ENCODE results near the gene RPUSD1.
"Not testable (repeated sequence)": the region's sequence is repeated elsewhere in the genome, so short reads cannot be mapped to it uniquely, and the experiment has no call there.

RPUSD1 gene

DNA sequence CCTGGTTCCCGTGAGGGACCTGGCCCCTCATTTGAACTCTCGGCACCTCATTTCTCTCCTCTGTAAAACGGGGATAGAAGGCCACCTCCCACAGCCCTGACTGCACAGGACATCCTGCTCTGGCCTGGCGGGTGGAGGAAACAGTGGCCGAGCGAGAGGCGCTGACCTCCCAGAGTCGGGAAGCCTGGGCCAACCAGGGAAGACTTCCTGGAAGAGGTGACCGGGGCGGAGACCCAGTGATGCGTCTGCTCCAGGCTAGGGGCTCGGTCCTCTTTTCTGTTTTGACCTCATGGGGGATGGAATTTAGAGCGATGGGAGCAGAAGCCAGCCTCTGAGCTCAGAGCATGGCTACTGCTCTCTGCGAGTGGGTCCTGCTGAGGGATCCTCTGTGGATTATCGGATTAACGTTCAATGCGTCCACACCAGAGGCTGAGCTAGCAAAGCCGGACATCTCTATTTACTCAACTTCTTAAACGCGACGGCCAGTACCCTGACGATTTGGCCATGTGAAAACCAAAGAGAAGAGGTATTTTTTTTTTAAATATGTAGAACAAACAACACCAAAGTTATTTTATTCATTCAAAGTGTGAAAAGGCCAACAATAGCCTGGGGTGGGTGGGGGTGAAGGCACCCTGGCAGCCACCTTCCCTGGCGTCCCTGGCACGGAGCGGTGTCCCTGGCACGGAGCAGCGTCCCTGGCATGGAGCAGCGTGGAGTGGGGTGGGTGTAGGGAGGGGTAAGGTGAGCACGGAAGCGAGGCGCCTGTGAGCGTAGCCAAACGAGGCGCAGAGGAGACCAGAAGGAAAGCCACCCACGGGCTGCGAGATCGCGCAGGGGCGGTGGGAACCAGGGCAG, 36.8 kb downstream of the RPUSD1 start:
- no peak for DNase-seq (ENCODE audit: low read depth in 1 of 2, low spot score in 1 of 2)

DNA sequence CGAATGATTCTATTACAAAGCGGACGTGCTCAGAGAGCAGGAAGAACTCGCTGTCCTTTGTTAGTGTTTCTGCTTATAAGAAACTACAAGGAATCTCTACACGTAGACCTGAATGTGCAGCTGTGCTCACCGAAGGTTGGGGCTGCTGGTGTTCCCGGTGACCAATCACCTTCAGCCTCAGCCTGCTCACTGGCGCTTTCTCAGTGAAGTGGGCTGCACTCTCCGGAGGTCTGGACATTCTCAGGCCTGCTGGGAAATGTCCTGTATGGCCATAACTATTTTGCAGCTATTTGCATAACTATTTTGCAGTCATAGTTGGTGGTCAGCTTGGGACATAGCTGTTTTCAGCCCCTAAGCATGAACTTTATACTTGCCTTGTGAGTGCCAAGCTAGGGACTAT, 37.7 kb downstream of the RPUSD1 start:
- DNase-seq (ENCODE audit: low read depth in 1 of 2, low spot score in 1 of 2), result no peak

DNA sequence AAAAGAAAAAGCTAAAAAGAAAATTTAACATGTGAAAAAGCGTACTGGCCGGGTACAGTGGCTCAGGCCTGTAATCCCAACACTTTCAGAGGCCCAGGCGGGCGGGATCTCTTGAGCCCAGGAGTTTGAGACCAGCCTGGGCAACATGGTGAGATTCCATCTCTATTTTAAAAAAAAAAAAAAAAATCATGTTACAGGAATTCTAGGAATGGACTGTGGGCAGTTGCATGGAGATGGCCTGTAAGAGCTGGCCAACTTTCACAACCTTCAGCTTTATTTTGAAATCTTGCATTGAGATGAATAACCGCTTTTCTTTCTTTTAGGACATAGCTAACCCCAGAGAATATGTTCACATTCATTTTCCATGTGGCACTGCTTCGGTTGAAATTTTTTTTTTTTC, 39.2 kb downstream of the RPUSD1 start:
- DNase-seq (ENCODE audit: low read depth in 1 of 2, low spot score in 1 of 2), result no peak

DNA sequence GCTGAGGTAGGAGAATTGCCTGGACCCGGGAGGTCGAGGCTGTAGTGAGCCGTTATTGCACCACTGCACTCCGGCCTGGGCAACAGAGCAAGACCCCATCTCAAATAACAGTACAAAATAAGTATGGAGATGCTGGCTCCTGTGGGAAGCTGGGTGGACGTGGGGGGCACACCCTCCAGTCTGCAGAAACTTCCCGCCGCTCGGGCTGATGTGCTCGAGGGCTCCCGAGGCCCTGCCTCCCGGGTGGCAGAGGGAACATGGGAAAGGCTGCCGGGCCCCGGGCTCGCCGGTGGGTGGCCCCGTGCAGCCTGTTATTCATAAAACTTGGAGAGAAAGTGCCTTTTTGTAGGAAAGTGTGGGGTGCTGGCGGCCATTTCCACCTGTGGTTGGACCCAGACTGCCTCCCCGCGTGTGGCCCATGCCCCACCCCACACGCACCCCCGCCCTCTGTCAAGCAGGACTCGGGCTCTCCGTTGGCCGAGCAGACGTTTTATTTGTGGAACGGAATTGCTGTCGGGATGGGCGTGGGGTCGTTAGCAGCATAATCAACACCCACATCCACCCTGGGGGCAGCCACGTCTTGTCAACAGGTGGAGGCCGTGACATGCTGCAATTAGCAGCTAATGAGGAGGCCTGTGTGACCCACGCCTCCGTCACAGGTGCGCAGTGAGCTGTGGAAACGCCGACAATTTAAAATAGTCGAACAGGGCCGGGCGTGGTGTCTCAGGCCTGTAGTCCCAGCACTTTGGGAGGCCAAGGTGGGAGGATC, 40.0 kb downstream of the RPUSD1 start:
- no peak for DNase-seq (ENCODE audit: low read depth in 1 of 2, low spot score in 1 of 2)

DNA sequence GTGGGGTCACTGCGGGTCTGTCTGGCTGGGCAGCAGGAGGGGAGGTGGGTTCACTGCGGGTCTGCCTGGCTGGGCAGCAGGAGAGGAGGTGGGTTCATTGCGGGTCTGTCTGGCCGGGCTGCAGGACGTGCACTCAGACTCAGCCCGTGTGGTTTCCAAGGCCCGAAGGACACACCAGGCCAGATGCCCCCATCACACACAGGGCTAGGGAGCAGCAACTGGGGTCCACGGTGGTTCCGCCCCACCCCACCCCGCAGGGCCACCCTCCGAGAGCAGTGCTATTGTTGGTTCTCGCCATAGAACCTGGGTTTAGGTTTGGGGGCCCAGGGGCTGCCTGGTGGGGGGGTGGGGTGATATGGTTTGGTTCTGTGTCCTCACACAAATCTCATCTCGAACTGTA, 41.5 kb downstream of the RPUSD1 start:
- no peak for DNase-seq (ENCODE audit: low read depth in 1 of 2, low spot score in 1 of 2)

DNA sequence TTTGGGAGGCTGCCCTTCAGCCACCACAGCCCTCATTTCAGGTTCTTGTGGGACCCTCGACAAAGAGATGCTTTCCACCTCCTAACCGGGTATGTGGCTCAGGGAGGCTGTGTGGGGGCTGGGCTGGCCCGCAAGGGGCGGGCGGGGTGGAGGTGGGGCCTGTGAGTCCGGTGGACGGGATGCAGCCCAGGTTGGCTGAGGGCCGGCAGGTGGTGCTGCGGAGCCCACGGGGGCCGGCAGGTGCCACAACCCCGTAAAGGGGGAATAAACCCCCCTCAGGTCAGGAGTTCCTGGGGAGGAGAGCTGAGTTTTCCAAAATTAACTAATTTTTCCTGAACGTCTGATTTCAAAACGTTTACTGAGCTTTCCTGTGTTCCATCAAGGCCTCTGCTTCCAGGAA, 42.4 kb downstream of the RPUSD1 start:
- DNase-seq (ENCODE audit: low read depth in 1 of 2, low spot score in 1 of 2), result no peak

DNA sequence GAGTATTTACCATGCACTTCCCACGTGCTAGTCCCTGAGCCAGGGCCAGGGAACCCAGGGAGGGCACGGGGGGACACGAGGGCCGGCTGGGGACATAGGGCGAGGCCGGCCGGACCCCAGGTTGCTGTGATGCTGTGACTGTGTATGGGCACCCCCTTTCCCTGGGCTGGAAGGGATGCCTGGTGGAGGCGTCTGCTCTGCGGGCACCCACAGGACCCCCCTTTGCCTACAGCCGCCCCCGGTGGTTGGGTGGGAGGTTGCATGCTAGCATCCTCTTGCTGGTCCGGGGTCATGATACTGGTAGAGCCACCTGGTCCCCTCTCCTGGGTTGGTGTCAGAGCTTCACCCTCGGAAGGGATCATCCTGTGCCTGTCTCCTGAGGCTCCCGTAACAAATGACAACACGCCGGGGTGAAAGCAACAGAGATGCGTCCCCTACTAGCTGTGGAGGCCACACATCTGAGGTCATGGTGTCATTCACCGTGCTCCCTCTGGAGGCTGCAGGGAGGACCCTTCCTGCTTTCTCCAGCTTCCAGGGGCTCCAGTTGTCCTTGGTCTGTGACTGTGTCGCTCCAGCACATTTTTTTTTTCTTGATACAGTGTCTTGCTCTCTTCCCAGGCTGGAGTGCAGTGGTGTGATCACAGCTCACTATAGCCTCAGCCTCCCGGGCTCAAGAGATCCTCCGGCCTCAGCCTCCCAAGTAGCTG, 44.2 kb downstream of the RPUSD1 start:
- DNase-seq (ENCODE audit: low read depth in 1 of 2, low spot score in 1 of 2), result no peak

DNA sequence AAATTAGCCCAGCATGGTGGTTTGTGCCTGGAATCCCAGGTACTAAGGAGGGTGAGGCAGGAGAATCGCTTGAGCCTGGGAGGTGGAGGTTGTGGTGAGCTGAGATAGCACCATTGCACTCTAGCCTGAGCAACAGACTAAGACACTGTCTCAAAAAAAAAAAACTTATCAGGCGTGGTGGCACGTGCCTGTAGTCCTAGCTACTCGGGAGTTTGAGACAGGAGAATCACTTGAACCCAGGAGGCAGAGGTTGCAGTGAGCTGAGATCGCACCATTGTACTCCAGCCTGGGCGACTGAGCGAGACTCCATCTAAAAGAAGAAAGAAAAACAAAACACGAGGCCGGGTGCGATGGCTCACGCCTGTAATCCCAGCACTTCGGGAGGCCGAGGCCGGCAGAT, 45.3 kb downstream of the RPUSD1 start:
- DNase-seq (ENCODE audit: low read depth in 1 of 2, low spot score in 1 of 2), result not testable (repeated sequence)

DNA sequence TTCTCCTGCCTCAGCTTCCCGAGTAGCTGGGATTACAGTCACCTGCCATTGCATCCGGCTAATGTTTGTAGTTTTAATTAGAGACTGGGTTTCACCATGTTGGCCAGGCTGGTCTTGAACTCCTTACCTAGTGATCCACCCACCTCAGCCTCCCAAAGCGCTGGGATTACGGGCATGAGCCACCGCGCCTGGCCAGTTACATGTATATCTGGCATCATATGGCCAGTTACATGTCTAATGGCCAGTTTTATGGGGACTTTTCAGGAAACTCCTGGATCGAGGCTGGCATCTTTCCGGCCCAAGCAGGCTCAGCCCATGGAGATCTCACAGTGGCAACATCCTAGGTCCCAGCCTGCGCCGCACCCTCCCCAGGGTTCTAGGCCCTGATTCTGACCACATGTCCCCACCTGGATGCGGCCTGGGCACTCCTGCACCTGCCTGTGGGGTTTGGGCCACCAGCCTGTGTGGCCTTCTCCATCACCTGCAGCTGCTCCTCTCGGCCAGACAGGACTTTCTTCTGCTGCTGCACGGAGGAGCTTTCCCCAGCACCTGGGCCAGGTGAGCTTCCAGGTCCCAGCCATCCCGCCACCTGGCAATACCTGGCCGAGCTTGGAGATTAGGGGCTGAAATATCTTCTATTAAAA, 46.1 kb downstream of the RPUSD1 start:
- no peak for DNase-seq (ENCODE audit: low read depth in 1 of 2, low spot score in 1 of 2)

DNA sequence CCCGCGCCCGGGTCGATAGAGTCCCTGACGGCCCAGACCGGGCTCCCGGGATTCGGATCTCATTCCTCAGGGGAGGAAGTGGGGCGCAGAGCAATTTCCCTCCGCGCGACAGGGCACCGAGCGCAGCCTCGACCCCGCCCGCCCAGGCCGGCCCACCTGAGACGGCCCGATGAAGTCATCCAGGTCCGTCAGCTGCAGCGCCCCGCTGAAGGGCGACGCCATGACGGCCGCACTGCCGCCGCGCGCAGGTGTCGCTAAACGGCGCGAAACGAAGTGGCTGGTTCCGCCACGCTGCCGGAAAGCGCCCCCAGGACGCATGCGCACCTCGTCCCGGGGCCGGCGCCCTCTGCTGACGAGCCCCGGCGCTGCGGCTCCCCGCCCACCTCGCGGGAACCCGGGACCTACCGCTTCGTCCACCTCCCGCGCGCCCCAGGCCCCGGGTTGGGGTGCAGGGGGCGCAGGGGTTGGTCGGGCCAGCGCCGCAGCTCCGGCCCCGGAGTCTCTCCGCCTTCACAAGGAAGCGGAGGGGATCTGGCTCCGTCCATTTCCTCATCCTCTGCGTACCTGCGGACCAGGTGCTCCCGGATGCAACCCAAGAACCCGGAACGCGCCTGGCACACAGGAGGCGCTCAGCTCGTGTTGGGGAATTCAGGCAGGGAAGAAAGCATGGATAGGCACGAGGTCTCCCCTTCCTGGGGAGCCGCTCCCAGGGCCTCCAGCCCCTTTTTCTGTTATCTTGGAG, 47.2 kb downstream of the RPUSD1 start, which contains the start of gene CIAO3:
CIAO3 (minus strand) TSS at position 234 of the 742 bp plus-strand sequence; CDS start at position 222, 12 bp downstream.
- DNase-seq (ENCODE audit: low read depth in 1 of 2, low spot score in 1 of 2), result peak; percentile 91 to 98

DNA sequence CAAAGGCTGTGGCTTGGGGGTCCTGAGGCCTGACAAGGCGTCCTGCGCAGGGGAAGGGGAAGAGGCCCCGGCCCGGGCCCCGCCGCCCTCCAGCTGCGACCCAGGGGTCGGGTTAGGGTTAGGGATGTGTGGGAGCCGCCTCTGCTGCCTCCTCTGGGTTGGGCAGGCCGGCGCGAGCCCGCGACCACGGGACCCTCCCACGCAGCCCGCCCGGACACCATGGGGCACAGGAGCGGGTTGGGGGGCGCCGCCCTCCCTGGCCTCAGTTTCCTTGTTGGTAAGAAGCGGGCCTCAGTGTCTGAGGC, 47.8 kb downstream of the RPUSD1 start:
- DNase-seq (ENCODE audit: low read depth in 1 of 2, low spot score in 1 of 2), result no peak

DNA sequence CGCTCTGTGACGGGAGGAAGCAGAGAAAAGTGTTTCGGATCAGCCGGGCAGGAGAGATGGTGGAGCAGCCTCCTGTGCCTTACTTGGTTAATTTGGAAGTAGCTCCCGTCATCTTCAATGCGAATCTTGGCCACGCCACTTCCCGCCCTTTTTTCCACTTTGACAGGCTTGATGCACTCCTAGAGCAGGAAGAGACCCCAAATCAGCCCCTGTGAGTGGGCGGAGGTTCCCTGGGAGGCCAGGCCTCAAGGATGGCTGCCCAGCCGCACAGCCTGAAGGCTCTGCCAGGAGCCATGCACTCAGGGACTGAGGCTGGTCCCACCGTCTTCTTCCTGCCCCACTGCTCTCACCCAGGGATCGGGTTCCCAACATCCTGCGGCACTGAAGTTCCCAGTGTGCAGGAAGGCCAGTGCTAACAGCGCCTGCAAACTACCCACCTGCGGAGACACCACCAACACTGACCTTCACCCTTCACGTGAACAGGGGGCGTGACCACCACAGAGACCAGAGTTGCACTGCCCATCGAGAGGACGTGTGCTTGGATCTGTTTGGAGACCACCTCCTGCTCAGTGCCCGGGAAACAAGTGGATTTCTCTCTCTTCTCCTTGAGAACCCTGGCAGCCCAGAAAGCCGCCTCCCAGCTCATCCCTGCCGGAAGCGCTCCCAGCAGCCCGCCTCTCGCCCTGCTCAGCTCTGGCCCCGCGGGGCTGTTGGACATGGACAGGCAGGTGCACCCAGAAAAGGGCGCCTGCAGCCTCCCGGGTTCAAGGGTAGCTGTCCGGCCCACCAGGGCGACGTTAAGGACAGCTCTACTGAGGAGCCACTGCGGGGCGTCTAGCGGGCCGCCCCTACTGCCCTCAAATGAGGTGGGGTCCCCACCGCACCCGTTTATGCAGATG, 48.4 kb downstream of the RPUSD1 start:
- no peak for DNase-seq (ENCODE audit: low read depth in 1 of 2, low spot score in 1 of 2)

DNA sequence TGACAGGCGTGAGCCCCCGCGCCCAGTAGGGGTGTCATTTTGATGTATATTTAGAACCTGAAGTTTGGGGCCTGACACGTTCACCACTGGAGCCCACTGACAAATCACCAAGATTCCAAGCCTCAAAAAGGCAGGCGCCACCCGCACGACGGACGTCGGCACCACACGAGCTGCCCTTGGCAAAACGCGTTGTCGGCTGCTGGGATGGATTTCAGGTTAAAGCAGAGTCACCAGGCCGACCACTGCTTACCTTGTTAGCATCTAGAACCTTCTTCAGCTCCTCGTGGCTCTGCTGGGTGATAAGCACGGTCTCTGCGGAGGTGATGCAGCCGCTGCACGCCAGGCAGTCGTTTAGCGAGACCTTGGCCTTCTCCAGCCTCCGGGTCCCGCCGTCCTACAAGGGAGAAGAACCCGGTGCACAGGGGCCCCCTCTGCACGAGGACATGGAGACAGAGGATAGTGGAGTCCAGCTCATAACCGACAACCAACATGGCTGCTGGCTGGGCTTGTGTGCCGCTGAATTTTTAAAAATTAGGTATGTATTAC, 51.2 kb downstream of the RPUSD1 start:
- DNase-seq (ENCODE audit: low read depth in 1 of 2, low spot score in 1 of 2), result no peak

DNA sequence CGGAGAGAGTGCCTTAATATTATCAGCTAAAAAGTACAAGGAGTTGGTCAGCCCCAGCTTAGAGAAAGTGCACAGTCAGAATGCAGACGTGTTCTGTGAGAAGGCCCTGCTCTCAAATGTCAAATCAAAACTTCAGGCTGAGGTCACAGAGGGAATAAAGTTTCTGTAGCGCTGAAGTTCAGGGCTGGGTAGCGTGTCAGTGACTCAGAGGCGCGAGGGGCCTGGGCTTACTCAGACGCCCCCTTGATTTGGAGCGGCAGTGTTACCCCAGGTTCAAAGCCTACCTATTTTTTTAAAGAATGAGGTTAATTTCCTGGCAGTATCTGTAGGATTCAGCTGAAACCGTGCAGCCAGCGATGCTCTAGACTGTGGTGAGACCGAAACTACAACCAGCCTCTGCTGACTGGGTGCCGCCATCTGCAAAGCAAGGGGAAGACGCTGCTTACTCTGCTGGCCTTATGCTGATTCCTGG, 52.2 kb downstream of the RPUSD1 start:
- DNase-seq (ENCODE audit: low read depth in 1 of 2, low spot score in 1 of 2), result no peak

DNA sequence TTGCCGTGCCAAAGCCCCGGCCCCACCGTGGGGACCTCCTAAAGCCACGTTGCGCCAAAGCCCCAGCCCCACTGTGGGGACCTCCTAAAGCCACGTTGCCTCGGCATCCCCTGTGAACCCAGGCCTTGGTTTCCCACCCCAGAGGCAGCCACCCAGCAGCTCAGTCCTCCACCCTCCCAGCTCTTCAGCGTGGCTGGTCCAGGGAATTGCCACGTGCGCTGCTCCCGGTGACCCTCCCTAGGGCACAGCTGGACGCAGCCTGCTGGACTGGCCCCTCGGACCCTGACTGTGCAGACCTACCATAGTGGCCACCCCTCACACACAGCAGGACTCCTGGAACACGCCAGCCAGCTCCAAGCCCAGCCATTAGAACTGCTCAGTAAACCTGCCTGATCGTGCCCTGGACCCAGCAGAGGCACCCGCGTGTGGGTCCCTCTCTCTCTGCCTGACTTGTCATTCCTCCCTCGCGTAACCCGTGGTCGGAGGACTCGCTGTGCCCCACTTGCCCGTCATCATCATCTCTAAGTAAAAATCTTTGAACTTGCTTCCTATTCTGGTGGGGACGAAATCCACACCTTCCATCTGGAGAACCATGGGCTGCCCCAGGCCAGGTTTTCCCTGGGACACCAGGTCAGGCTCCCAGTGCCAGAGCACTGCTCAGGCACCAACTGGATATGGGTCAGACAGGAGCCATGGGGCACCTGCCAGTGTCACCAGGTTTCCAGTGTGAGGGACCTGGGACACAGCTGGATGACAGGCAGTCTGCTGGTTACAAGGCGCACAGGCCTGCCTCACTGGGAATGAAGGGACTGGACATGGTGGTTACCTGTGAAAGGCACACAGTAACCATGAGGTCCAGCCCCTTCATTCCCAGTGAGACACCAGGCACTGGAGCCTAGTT, 53.0 kb downstream of the RPUSD1 start:
- no peak for DNase-seq (ENCODE audit: low read depth in 1 of 2, low spot score in 1 of 2)
